Stimulated activated CD8-positive, alpha-beta memory T cell treated with anti-CD3 and anti-CD28 coated beads, Interleukin-7, amount 100 ng/mL, for 48 hours (primary cell): Measurements from ENCODE around the gene A1CF.

Source experiments
- DNase-seq, 2 donors: peaks; one replicate each; pipeline ENCODE4 v3.0.0-alpha.2; 2020; ENCODE audit warnings: low read depth in 1 of 2; ENCODE audit errors: extremely low read depth in 1 of 2

Gene A1CF

GRCh38 chr10:50862719-50863118 lies 22.7 kb downstream of the A1CF start:
- no peak for DNase-seq

- DNase-seq = no peak
Observed at GRCh38 chr10:50861370-50861769, 24.1 kb downstream of the A1CF start.

- no peak for DNase-seq
Observed at GRCh38 chr10:50857579-50857978, 27.8 kb downstream of the A1CF start.

GRCh38 chr10:50855461-50855860 lies 30.0 kb downstream of the A1CF start:
- no peak for DNase-seq

GRCh38 chr10:50855015-50855414 lies 30.4 kb downstream of the A1CF start:
- no peak for DNase-seq

- DNase-seq = no peak
Observed at GRCh38 chr10:50853557-50853956, 31.9 kb downstream of the A1CF start.

- no peak for DNase-seq
Observed at GRCh38 chr10:50851884-50852671, 33.3 kb downstream of the A1CF start.

- no peak for DNase-seq
Observed at GRCh38 chr10:50850578-50851230, 34.7 kb downstream of the A1CF start.

GRCh38 chr10:50846753-50847152 lies 38.7 kb downstream of the A1CF start:
- no peak for DNase-seq

GRCh38 chr10:50837095-50837494 lies 48.3 kb downstream of the A1CF start:
- no peak for DNase-seq

- DNase-seq = no peak
Observed at GRCh38 chr10:50832171-50832751, 53.2 kb downstream of the A1CF start.

- DNase-seq = no peak
Observed at GRCh38 chr10:50830066-50830465, 55.4 kb downstream of the A1CF start.

GRCh38 chr10:50824782-50825181 lies 60.6 kb downstream of the A1CF start:
- no peak for DNase-seq

- DNase-seq = no peak
Observed at GRCh38 chr10:50823789-50824188, 61.6 kb downstream of the A1CF start.

- DNase-seq = no peak
Observed at GRCh38 chr10:50809596-50809995, 75.8 kb downstream of the A1CF start.

- no peak for DNase-seq
Observed at GRCh38 chr10:50807851-50808776, 77.3 kb downstream of the A1CF start.

- DNase-seq = no peak
Observed at GRCh38 chr10:50805981-50806622, 79.3 kb downstream of the A1CF start.

- DNase-seq = no peak
Observed at GRCh38 chr10:50799595-50799994, 85.8 kb downstream of the A1CF start.

- DNase-seq = no peak
Observed at GRCh38 chr10:50798297-50798696, 87.1 kb downstream of the A1CF start.

- no peak for DNase-seq
Observed at GRCh38 chr10:50796693-50797092, 88.7 kb downstream of the A1CF start.

- no peak for DNase-seq
Observed at GRCh38 chr10:50794490-50794889, 90.9 kb downstream of the A1CF start.
